ENCODE results near the gene NEK8. TPM values are rescaled to one million over a fixed set of nuclear protein-coding genes. Genes with fewer than 3 reads are reported as not detected.
A peak's percentile ranks its signal among the peaks of the same experiment; 100 is the strongest.

Gene NEK8
- total and polyA plus RNA-seq, 2 of the 8 experiments (the other 6 are each of a cell fraction or from before 2014, with no cell fraction given): 14.9 to 23.3 TPM

DNA sequence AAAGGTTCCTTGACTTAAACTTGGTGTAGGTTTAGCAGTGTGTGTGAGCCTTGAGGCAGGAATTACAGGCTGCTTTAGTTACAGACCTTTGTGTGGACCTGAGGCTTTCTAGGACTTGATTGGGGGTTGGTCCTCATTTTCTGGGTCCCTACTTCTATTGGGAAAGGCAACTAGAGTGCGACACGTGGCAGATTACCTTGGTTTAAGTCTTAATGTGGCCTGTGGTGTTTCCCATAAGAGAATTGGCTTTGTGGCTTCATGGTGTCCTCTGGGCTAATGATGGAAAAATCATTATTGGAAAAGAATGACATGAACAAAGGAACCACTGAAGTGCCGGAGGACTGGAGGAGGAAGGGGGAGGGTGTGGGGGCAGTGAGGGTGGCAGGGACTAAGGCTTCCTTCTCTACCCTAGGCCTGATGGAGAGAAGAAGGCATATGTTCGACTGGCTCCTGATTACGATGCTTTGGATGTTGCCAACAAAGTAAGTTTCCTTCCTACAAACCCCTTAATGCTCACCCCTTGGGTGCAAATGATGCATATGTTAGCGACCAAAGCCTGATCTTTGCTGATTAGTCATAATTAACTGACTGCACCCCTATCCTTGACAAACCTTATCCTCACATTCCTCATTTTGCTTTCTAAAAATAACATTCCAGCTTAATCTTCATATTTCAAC, 5.3 kb upstream of the NEK8 start:
- Histone ChIP-seq H3K27me3 (replicated peaks in 1 of 4; ENCODE audit: control insufficient read depth in 3 of 4, extremely low read depth in 1 of 4, insufficient read depth in 3 of 4, low read length in 3 of 4) (no peaks in the 10 kb centered on the region), H3K4me2 (ENCODE audit: insufficient read depth in 1 of 2, low read depth in 2 of 2, low read length in 2 of 2) (peak overlapping the region; percentile 40 to 87; a peak in 2 of 4 replicates), H2AFZ (ENCODE audit: low read length) (no peak overlapping the region), H2BK12ac (ENCODE audit: low read depth, low read length) (no peak overlapping the region), H2AK5ac (ENCODE audit: low read depth, low read length) (no peak overlapping the region), H3K56ac (replicated peaks; ENCODE audit: insufficient read length, low read depth, low read length) (no peak overlapping the region), H2BK120ac (replicated peaks; ENCODE audit: low read depth, low read length) (no peak overlapping the region), H3K4ac (replicated peaks; ENCODE audit: insufficient read length, low read depth, low read length) (no peak overlapping the region), H2BK5ac (ENCODE audit: low read depth, low read length) (peak overlapping the region; percentile 7; the same call in 1 of the 2 replicates), H3K14ac (ENCODE audit: insufficient read length) (no peak overlapping the region), H3K36me3 (ENCODE audit: control insufficient read depth in 2 of 4, insufficient read depth in 4 of 4, low read length in 3 of 4) (peaks cover 19 to 49% (median 36%) of the 10 kb centered on the region in 4 experiments), H3K4me1 (replicated peaks in 1 of 4; ENCODE audit: control insufficient read depth in 3 of 4, insufficient read depth in 4 of 4, low read length in 3 of 4) (peaks cover 0 to 15% (median 6%) of the 10 kb centered on the region in 4 experiments; a peak in 6 of 7 replicates), H4K20me1 (replicated peaks in 1 of 2; ENCODE audit: control insufficient read depth in 1 of 2, insufficient read depth in 2 of 2, low read length in 2 of 2) (peaks cover 6 to 19% of the 10 kb centered on the region in 2 experiments), H4K91ac (replicated peaks; ENCODE audit: insufficient read length, low read length) (no peak overlapping the region), H3K4me3 (ENCODE audit: extremely low read depth in 1 of 4, insufficient read depth in 2 of 4, low read depth in 3 of 4, low read length in 4 of 4) (peak overlapping the region in 1 of 4 experiments; percentile 39; a peak in 1 of 8 replicates), H3K9me3 (ENCODE audit: insufficient read depth in 2 of 2, low read depth in 1 of 2, low read length in 1 of 2) (no peaks in the 10 kb centered on the region), H3K79me2 (ENCODE audit: control insufficient read depth in 1 of 2, insufficient read depth in 2 of 2, low read length in 2 of 2) (peaks cover 5 to 37% of the 10 kb centered on the region in 2 experiments; a peak in 3 of 4 replicates), H3K9ac (replicated peaks in 1 of 4; ENCODE audit: extremely low read depth in 1 of 4, low read depth in 3 of 4, low read length in 3 of 4) (no peak overlapping the region; a peak in 1 of 7 replicates), H3K79me1 (ENCODE audit: low read depth, low read length) (no peaks in the 10 kb centered on the region; the same call in 1 of the 2 replicates), H3K18ac (ENCODE audit: extremely low read depth, low read length) (no peak overlapping the region), H3K23me2 (ENCODE audit: low read depth, low read length) (peaks cover 26% of the 10 kb centered on the region), H2BK15ac (ENCODE audit: low read length) (no peak overlapping the region), H4K5ac (ENCODE audit: insufficient read length, low read depth, low read length) (no peak overlapping the region), H3K23ac (ENCODE audit: insufficient read length) (no peak overlapping the region), H4K8ac (ENCODE audit: extremely low read depth, insufficient read depth, low read length) (no peak overlapping the region), H3K27ac (ENCODE audit: low read depth, low read length) (no peak overlapping the region), H2BK20ac (ENCODE audit: low read length) (no peak overlapping the region)
- 85% methylated on average over 5 of the region's 6 CpGs; no CpG with 5 or more reads in 1 of the 2 experiments for WGBS, 2 experiments (ENCODE audit: extremely low coverage in 1 of 2, insufficient coverage in 1 of 2, insufficient read length in 1 of 2, insufficient replicate concordance in 2 of 2, low coverage in 1 of 2, low lambda C conversion rate in 2 of 2, missing lambda C conversion rate in 1 of 2)
- POLR2A ChIA-PET (ENCODE audit: partially characterized antibody): interaction anchor here (0.7 to 17.6 kb wide), 16 partner anchors 10 to 359 kb away, joined by 3 to 813 read pairs (median 14); partner anchors contain the start of genes BLTP2, DHRS13, FAM222B and FLOT2
- no peak for FAIRE-seq
- CTCF ChIA-PET (ENCODE audit: partially characterized antibody): interaction anchor here (16.9 kb wide), 1 partner anchor 26 kb away, joined by 316 read pairs; no protein-coding TSS in a partner anchor
- DNase-seq (ENCODE audit: low read depth in 1 of 2, low spot score in 2 of 2): no peak
- peak; percentile 6 to 71 for TF ChIP-seq POLR2A (IDR thresholded peaks at IDR 0.05; ENCODE audit: control extremely low read depth in 1 of 2, low read depth in 2 of 2, low read length in 2 of 2)
- TF ChIP-seq SIRT6 (IDR thresholded peaks at IDR 0.05; ENCODE audit: low read length): no peak
